Measurements from ENCODE around the gene AGAP3.

AGAP3 gene

DNA sequence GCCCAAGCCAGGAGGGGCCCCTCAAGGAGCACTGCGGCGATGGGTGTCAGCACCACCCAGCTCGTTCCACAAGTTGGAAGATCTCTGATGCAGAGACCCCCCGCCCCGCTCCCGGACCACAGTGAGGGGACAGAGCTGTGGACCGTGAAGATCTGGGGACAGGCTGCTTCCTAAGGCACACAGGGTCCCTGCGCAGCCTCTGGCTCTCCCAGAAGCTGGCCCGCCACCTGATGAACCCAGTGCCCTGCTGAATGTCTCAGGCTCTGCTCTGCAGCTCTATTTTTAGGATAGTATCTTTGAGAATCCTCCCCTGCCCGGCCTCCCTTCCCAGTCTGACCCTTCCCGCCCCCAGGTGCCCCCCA lies 51.5 kb downstream of the AGAP3 start:
- no peak for DNase-seq

DNA sequence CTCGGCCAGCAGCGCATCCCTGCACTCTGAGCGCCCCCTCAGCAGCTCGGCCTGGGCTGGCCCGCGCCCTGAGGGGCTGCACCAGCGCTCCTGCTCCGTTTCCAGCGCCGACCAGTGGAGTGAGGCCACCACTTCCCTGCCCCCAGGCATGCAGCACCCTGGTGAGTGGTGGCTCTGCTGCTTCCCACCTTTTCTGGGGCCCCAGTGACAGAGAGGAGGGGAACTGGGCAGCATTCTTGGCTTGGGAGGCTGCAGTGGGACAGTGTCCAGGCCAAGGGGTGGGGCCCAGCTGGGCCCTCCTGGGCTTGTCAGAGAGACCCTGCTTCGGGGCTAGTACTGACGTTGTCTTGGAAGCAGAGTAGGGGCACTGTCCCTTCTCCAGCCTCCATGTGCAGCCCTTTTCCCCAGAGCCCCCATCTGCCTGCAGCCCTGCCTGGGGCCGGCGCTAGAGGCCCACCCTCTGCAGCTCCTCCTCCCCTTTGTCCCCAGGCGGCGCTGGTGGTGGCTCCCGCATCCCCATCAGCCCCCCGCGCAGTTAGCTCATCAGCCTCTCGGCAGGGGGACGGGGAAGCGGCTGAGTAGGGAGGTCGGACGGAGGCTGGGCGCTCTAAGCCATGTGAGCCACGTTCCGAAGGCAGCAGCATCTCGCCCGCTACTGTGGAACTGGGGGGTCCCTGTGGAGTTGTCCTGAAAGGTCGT lies 52.0 kb downstream of the AGAP3 start:
- DNase-seq = peak; percentile 81

DNA sequence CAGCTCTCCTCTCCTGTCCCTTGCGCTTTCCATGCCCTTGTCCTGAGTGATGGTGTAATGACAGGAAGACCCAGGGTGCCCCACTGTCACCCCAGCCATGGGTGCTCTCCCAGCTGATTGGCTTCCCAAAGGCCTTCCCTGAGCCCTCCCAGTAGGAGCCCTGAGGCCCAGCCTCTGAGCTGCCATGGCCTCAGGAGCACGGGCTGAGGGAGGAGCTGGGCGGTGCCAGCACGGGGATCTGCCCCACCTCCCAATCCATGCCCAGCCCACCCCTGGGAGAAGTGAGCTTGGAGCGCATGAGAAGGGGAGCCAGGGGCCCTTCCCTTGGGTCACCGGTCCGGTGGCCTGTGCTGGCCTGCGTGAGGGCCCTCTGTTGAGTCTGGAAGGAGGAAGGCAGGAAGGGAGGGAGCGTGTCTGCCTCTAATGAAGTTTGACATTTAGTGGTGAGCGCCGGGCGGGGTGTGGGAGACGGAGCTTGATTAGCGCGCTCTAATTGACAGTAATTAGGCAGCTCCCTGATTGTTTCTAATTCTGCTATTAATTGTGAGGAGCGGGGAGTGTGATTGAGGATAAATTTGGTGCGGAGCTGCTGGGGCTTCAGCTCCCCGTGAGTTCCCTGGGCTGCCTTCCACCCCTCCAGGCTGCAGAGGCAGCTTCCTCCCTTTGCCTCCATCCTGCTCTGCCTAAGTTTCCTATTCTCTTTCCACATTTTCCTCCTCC lies 53.0 kb downstream of the AGAP3 start:
- peak; percentile 92 for DNase-seq

DNA sequence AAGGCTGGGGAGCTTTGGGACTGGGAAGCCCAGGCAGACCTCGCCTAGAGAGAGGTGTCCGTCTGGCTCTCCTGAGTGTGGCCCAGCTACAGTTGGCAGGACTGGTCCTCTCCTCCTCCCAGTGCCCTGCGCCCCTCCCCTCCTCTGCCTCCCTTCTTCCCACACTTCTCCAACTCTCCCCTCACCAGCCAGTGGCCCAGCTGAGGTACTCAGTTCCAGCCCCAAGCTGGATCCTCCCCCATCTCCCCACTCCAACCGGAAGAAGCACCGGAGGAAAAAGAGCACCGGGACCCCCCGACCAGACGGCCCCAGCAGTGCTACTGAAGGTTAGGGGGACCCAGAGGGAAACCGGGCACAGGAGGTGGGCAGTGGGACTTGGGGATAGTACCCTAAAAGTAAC lies 53.5 kb downstream of the AGAP3 start:
- no peak for DNase-seq

DNA sequence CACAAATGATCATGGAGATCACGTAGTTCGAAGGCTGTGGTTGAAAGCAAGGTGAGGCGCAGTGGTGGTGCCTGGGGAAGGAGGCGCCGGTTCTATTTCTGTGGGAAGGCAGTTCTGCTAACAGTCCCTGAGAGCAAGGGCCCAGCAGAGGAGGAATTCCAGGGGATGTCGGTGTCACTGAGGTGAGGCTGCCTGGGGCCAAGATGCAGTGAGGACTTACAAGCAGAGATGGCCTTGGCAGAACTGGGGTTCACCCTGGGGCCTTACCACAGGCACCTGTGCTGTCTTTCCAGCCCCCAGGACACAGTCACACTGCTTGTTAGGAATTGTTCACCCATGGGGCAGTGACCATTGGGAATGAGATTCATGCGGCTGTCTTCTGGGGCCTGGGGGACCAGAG lies 54.6 kb downstream of the AGAP3 start:
- DNase-seq = no peak

DNA sequence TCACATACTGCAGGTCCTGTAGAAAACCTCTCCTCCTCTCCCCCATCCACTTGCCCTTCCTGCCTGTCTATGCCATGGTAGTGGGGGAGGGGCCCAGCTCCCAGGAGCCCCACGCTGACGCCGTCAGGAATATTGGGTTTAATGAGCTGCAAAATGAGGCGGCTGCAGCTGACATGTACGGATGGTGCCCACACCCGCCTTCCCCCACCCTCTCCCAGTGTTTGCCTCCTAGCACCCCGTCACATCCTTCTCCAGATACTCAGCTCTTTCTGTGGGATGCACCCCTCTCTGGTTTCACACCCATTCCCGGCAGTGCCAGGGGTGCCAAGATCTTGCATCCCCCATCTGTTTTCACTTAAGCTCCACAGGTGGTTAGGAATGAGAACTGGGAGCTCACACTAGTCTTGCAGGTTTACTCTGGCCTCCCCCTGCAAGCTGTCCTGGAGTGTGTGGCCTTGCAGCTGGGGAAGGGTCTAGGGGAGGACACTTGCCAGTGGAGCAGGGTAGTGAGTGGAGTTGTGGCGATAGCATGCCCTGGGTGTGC lies 55.1 kb downstream of the AGAP3 start:
- DNase-seq = peak; percentile 85

DNA sequence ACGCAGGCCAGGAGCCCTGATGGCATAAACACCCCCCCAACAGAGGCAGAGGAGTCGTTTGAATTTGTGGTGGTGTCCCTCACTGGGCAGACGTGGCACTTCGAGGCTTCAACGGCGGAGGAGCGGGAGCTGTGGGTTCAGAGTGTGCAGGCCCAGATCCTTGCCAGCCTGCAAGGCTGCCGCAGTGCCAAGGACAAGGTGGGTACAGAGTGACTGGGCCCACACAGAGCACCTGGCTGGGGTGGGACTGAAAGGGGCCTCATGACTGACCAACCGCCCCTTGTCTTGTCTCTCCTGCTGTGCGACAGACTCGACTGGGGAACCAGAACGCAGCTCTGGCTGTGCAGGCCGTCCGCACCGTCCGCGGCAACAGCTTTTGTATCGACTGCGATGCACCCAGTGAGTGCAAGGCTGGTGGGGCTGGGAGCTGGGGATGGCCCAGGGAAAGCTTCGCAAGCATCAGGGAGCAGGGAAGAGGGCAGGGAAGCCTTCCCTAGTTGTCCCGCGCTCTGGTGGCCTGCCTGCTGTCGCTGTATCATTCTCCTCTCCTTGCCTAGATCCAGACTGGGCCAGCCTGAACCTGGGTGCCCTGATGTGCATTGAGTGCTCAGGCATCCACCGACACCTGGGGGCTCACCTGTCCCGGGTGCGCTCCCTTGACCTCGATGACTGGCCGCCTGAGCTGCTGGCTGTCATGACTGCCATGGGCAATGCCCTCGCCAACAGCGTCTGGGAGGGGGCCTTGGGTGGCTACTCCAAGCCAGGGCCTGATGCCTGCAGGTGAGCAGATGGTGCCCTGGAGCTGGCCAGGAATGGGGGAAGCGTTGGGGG lies 55.8 kb downstream of the AGAP3 start:
- peak; percentile 60 for DNase-seq

DNA sequence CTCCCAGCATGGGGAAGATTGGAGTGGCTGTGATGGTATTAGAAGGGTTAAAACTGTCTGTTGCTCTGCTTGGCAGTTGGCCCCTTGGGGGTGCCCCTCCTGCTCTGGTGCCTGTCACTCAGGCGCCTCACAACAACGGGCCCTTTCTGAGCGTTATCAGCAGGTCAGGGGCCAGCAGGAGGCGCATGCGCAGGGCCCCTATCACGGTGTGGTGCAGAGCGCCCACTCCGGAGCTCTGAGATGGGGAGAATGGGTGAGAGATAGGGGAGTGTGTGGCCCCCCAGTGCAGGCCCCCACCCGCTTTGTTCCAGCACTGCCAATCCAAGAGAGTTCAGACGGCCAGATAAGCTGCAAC lies 56.4 kb downstream of the AGAP3 start:
- DNase-seq = peak; percentile 74

DNA sequence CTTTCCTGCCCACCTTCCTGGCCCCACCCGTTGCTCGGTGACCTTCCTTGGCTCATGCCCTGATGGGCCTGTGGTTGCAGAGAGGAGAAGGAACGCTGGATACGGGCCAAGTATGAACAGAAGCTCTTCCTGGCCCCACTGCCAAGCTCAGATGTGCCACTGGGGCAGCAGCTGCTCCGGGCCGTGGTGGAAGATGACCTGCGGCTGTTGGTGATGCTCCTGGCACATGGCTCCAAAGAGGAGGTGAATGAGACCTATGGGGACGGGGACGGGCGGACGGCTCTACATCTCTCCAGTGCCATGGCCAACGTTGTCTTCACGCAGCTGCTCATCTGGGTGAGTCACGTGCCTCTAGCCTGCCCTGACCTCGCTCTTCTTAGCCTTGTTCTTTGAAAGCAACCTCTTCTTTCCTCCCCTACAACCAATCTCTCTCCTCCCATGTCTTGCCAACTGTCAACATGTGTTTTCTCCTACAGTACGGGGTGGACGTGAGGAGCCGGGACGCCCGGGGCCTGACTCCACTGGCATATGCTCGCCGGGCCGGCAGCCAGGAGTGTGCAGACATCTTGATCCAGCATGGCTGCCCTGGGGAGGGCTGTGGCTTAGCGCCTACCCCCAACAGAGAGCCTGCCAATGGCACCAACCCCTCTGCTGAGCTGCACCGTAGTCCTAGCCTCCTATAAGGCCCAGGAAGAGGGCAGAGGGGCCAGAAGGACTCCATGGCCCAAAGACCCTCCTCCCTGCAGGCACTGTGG lies 57.2 kb downstream of the AGAP3 start:
- DNase-seq = no peak

DNA sequence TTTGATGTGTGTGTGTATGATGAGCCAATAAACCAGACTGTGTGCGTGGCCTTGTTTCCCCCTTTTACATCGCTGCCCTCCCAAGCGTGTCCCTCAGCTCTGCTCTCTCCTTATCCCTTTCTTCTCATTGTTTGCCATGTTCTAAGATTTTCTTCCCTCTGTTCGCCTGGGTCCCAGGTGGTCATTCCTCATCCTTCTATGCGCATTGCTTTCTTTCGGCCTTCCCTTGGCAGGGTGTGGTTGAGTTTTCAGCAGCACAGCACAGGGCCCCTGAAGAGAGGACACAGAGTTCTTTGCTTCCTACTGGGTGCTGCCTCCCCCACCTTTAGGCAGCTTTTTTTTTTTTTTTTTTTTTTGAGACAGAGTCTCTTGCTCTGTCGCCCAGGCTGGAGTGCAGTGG lies 58.1 kb downstream of the AGAP3 start:
- no peak for DNase-seq

DNA sequence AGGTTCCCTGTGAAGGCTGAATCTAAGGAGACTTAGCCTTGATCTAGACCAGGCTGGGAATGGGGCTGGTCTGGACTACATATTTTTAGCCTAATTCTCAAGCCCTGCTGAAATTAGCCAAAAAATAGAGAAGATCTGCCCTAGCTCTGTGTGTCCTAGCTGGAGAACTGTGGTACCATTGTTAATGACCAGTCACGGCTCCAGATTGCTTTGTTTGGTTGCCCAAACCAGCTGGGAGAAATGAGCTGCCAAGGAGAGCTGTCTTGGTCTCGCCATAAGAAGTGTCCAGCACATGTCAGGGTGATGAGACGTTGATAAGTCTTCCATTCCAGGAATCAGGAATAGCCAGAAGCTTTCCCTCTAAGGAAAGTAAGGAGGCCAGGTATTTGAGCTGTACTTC lies 60.5 kb downstream of the AGAP3 start:
- DNase-seq = no peak

DNA sequence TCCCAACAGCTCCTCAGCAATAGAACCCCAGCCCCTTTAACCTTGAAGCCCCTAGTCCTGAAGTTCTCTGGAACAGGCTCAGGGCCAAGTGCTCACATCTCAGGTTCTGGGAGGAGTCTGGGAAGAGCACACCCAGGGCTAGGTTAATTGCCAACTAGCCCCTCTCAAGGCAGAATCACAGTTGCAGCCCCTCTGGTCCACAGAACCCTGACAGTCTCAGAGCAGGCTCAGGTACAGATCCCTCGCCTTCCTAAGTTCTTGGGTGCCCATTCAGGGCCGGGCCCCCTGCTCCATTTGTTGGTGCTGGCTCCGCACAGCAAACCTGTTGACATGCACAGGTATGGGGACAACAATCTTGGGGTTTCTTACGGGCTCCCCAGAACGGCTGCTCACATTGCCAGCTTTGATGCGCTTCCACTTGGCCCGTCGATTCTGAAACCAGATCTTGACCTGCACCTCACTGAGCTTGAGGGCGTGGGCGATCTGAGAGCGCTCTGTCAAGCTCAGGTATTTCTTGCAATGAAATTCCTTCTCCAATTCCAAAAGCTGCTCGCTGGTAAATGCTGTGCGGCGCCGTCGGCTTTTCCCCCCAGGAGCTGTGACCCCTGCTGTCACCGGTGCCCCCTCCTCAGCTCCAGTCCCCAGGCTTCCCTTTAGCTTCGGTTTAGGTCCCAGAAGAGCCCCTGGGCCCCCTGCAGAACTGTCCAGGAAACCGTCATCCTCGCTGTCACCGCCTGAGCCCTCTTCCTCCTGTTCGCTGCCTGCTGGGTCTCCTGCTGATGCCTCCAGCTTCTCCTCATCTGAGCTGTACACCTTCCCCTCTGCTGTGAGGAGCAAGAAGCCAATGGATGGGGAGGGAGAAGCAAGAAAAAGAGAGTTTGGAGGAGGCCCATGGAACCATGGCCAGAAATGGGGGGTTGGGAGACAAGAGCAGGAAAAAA lies 62.3 kb downstream of the AGAP3 start:
- DNase-seq = no peak

DNA sequence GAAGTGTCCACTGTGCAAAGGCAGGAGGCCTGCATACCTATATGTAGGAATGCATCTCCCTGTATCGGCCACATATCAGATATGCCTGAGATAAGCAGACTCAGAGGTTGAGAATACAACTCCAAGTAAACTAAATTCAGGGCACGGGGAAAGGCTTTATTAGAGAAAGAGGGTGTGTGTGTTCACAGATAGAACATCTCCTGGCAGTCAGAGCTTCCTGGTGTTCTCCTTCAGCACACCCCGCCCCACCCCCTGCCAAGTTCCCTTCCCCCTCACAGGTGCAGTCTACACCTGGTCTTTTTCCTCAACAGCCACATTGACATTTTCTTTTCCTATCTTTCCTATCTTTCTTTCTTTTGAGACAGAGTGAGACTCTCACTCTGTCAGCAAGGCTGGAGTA lies 64.1 kb downstream of the AGAP3 start:
- no peak for DNase-seq

DNA sequence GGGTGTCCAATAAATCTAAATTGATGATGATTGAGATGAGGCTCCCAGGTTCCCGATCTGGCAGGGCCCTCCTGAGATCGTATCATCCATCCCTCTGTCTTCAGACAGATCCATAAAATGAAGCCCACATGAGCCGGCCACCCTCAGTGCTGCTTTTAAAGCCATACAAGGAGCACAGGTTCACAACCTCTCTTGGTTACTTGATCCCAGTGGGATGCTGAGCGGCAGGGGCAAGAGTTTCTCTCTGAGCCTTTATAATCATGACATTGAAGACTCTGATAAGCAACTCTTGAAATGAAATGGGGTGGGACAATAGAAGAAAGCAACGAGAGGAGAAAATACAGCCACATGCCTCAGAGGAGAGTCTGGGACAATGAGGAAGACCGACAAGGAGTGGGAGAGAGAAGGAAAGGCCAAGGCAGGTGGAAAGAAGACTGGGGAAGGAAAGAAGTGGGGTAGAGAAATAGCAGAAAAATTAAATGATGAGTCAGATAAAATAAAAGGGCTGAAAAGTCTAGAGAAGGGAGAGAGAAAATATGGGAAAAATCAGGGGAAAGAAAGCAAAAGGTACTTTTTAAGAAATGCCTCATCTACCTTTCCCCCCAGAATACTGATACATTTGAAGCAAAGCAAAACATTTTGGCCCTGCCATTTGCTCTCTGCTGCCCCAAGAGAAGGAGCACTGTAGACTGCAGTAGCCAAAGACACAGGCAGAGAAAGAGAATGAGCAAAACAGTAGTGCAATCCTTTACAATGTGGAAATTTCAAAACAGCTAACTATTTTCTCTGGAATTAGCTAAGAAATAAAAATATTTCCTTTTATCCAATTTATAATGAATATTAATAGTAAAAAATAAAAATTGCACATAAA lies 66.6 kb downstream of the AGAP3 start:
- no peak for DNase-seq

DNA sequence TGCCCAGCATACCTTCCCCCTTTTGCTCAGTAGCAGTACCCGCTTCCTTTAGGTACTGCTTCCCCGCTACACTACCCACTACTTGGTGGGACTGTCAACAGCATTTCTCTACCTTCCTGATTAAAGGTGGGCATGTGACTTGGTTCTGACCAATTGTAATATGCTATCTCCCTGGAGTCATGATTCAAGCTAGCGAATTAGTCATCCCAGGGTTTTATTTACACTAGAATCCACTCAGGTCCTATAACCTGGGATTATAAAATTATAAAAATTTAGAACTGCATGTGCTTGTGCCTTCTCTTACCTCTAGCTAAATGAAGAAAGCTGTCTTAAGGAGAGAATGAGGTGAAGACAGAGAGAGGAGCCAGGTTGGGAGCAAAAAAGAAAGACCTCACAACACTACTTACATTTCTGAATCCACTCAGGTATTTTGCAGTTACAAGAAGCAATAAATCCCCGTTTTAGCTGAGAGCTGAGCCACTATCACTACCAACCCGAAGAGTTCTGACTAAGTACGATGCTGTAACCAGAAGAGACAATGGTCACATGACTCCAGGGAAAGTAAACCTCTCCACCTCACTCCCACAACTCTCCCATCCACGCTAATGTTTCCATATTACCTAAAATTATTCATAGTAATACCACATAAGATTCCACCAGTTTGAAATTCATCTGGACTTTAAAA lies 71.5 kb downstream of the AGAP3 start:
- no peak for DNase-seq

DNA sequence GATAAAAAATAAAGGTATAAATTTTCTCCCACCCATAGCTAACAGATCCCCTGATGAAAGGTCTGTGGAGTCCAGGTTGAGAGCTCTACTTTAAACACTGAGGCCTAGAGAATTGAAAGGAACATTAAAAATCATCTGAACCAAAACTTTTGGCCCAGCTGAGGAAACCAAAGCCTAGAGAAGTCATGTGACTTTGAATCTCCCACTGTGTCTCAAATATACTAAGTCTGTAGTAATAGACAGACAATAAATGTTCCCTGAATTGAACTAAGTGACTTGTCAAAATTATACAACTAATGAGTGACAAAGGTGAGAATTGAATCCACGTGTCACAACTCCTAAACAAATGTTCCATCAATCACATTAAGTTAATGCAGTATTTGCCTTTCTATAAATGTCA lies 75.5 kb downstream of the AGAP3 start:
- DNase-seq = no peak

DNA sequence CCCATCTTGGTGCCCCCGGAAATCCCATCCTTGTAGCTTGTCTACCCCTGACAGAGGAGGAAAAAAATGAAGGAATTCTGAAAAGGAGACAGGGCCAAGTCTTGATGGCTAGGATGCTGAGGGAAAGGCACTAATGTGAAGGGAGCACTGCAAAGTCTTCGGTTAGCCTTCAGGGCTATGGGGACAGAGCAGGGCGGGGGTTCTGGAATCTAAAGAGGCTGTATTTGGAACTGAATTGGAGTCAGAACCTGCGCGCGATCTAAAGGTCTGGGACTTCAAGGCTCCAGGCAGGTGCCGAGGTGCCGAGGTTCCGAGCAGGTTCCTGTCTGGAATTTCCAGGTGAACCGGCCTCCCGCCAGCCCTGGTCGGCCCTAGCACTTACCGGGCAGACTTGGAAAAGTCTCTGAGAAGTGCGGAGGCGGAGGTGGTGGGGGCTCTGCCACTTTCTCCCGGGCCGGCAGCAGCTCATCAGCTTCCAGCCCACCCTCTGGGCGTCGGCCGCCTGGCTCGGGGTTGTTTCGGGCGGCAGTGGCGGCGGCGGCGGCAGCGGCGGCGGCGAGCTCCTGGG lies 80.4 kb downstream of the AGAP3 start:
- DNase-seq = no peak

DNA sequence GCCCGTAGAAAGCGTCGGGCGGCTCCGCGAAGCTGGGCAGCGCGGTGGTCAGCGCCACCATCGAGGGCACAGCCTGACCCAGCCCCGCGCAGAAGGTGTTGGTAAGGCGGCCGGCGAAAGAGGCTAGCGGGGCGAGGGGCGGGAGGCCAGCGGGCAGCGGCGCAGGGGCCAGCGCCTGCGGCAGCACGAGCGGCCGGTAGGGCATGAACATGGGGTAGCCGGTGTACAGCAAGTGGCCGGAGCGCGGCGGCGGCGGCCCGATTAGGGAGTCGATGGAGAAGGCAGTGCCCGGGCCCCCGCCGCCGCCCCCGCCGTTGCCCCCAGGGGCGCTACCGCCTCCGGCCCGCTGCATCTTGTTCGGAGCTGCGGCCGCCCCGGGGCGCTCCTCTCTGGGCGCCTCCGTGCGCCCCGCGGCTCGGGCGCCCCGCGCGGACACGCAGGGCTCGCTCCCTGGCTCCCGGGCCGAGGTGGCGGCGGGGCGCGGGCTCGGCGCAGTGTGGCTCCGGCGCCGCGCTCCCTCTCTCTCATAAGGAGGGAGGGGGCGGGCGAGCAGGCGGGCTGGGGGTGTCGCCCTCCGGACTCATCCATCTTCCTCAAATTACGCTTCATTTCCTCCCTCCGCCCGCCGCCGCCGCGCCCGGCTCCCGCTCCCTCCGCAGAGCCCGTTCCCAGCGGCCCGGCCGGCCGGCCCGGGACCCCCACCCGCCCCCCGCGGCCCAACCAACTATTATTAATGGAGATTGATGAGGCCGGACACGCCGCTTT lies 81.1 kb downstream of the AGAP3 start, which contains the start of gene GBX1:
Gene GBX1 (minus strand): TSS at position 498 of the 765 bp plus-strand sequence. CDS start 146 bp downstream, at position 352.
- DNase-seq = peak; percentile 72

All from retina (tissue), 1 donor.